ENCODE measurements around the gene CHST13.

The CHST13 gene

GRCh38 chr3:126568776-126569342 lies 44.9 kb downstream of the CHST13 start:
- Histone ChIP-seq H2AK5ac (ENCODE audit: low read length) (no peak overlapping the region), H3K4me3 (ENCODE audit: low read depth, low read length) (no peak overlapping the region), H3K23ac (ENCODE audit: low read length) (no peak overlapping the region), H2BK5ac (ENCODE audit: low read depth, low read length, poor library complexity) (no peak overlapping the region), H3K14ac (ENCODE audit: low read length) (no peak overlapping the region), H3K79me2 (ENCODE audit: control insufficient read depth, insufficient read depth, low read length, poor library complexity) (no peaks in the 10 kb centered on the region), H3K4me1 (ENCODE audit: control insufficient read depth in 1 of 2, insufficient read depth in 2 of 2, low read length in 2 of 2) (no peaks in the 10 kb centered on the region), H3K27me3 (ENCODE audit: insufficient read depth, low read length) (no peaks in the 10 kb centered on the region), H3K79me1 (ENCODE audit: low read length) (no peaks in the 10 kb centered on the region), H3K9me3 (ENCODE audit: insufficient read depth, low read depth, low read length) (no peaks in the 10 kb centered on the region), H2AFZ (ENCODE audit: insufficient read depth, low read length, poor library complexity) (no peak overlapping the region), H4K8ac (ENCODE audit: low read depth, low read length) (no peak overlapping the region), H3K27ac (ENCODE audit: low read depth, low read length) (no peak overlapping the region), H4K91ac (ENCODE audit: low read depth, low read length) (no peak overlapping the region), H3K18ac (ENCODE audit: low read length) (no peak overlapping the region), H2BK120ac (ENCODE audit: insufficient read depth, low read length, poor library complexity) (no peak overlapping the region), H2BK12ac (ENCODE audit: low read length) (no peak overlapping the region), H3K4ac (ENCODE audit: low read depth, low read length) (no peak overlapping the region), H4K12ac (ENCODE audit: low read depth, low read length) (no peak overlapping the region), H3K36me3 (ENCODE audit: control insufficient read depth in 1 of 2, insufficient read depth in 2 of 2, low read length in 2 of 2) (no peaks in the 10 kb centered on the region), H3K4me2 (ENCODE audit: low read length) (no peak overlapping the region), H3K9ac (ENCODE audit: low read length) (no peak overlapping the region)
- DNase-seq: no peak
- WGBS (ENCODE audit: extremely low coverage, insufficient coverage, insufficient read length): no CpG with 5 or more reads among the region's 3 CpGs

DNA sequence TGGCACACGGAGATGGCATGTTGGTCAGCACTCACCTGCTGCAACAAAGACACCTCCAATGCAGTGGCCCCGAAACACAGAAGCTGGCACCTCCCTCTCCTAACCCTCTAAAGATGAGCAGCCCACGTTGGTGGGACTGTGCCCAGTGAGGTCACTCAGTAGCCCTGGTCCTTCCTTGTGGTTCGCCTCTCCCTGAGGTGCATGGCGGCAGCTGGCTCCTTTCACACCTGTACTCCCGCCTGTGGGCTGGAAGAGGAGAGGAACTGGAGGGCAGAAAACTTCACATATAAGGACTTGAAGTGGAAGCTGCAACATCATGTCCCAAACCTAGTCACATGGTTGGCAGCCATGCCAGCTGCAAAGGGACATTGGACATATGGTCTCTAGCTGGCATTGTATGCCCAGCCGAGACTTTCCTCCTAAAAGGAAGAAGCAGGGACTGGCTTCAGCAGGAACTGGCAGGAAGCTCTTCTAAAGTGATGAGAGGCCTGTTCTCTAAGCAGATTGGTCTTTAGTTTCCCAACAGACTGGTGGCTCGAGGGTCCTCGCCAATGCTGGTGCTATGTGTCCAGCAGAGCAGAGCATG lies 45.5 kb downstream of the CHST13 start:
- no peaks in the 10 kb centered on the region for H3K79me1 ChIP-seq (ENCODE audit: low read length)
- H4K12ac ChIP-seq (ENCODE audit: low read depth, low read length): no peak overlapping the region
- H2AFZ ChIP-seq (ENCODE audit: insufficient read depth, low read length, poor library complexity): no peak overlapping the region
- H2BK120ac ChIP-seq (ENCODE audit: insufficient read depth, low read length, poor library complexity): no peak overlapping the region
- H3K27ac ChIP-seq (ENCODE audit: low read depth, low read length): no peak overlapping the region
- H3K4me1 ChIP-seq (ENCODE audit: control insufficient read depth in 1 of 2, insufficient read depth in 2 of 2, low read length in 2 of 2): no peaks in the 10 kb centered on the region
- H3K23ac ChIP-seq (ENCODE audit: low read length): no peak overlapping the region
- H3K18ac ChIP-seq (ENCODE audit: low read length): no peak overlapping the region
- no peak overlapping the region for H3K9ac ChIP-seq (ENCODE audit: low read length)
- no peaks in the 10 kb centered on the region for H3K27me3 ChIP-seq (ENCODE audit: insufficient read depth, low read length)
- H3K14ac ChIP-seq (ENCODE audit: low read length): no peak overlapping the region
- H2BK12ac ChIP-seq (ENCODE audit: low read length): no peak overlapping the region
- no CpG with 5 or more reads among the region's 9 CpGs for WGBS (ENCODE audit: extremely low coverage, insufficient coverage, insufficient read length)
- no peak overlapping the region for H4K8ac ChIP-seq (ENCODE audit: low read depth, low read length)
- H3K4ac ChIP-seq (ENCODE audit: low read depth, low read length): no peak overlapping the region
- H3K79me2 ChIP-seq (ENCODE audit: control insufficient read depth, insufficient read depth, low read length, poor library complexity): no peaks in the 10 kb centered on the region
- no peak overlapping the region for H3K4me2 ChIP-seq (ENCODE audit: low read length)
- H3K36me3 ChIP-seq (ENCODE audit: control insufficient read depth in 1 of 2, insufficient read depth in 2 of 2, low read length in 2 of 2): no peaks in the 10 kb centered on the region
- H2AK5ac ChIP-seq (ENCODE audit: low read length): no peak overlapping the region
- no peaks in the 10 kb centered on the region for H3K9me3 ChIP-seq (ENCODE audit: insufficient read depth, low read depth, low read length)
- no peak overlapping the region for H4K91ac ChIP-seq (ENCODE audit: low read depth, low read length)
- H3K4me3 ChIP-seq (ENCODE audit: low read depth, low read length): no peak overlapping the region
- no peak for DNase-seq
- no peak overlapping the region for H2BK5ac ChIP-seq (ENCODE audit: low read depth, low read length, poor library complexity)

- H2BK120ac ChIP-seq (ENCODE audit: insufficient read depth, low read length, poor library complexity): no peak overlapping the region
- no peaks in the 10 kb centered on the region for H3K4me1 ChIP-seq (ENCODE audit: control insufficient read depth in 1 of 2, insufficient read depth in 2 of 2, low read length in 2 of 2)
- no peak overlapping the region for H4K8ac ChIP-seq (ENCODE audit: low read depth, low read length)
- DNase-seq: no peak
- no peaks in the 10 kb centered on the region for H3K9me3 ChIP-seq (ENCODE audit: insufficient read depth, low read depth, low read length)
- H3K36me3 ChIP-seq (ENCODE audit: control insufficient read depth in 1 of 2, insufficient read depth in 2 of 2, low read length in 2 of 2): no peaks in the 10 kb centered on the region
- no peak overlapping the region for H2BK12ac ChIP-seq (ENCODE audit: low read length)
- no peak overlapping the region for H2AK5ac ChIP-seq (ENCODE audit: low read length)
- H3K18ac ChIP-seq (ENCODE audit: low read length): no peak overlapping the region
- no peak overlapping the region for H3K4ac ChIP-seq (ENCODE audit: low read depth, low read length)
- H3K27ac ChIP-seq (ENCODE audit: low read depth, low read length): no peak overlapping the region
- no peak overlapping the region for H3K9ac ChIP-seq (ENCODE audit: low read length)
- no peak overlapping the region for H3K4me3 ChIP-seq (ENCODE audit: low read depth, low read length)
- no peak overlapping the region for H2BK5ac ChIP-seq (ENCODE audit: low read depth, low read length, poor library complexity)
- no peak overlapping the region for H3K14ac ChIP-seq (ENCODE audit: low read length)
- no peak overlapping the region for H3K4me2 ChIP-seq (ENCODE audit: low read length)
- no CpG with 5 or more reads among the region's 6 CpGs for WGBS (ENCODE audit: extremely low coverage, insufficient coverage, insufficient read length)
- no peak overlapping the region for H2AFZ ChIP-seq (ENCODE audit: insufficient read depth, low read length, poor library complexity)
- no peaks in the 10 kb centered on the region for H3K79me2 ChIP-seq (ENCODE audit: control insufficient read depth, insufficient read depth, low read length, poor library complexity)
- H3K79me1 ChIP-seq (ENCODE audit: low read length): no peaks in the 10 kb centered on the region
- no peak overlapping the region for H4K12ac ChIP-seq (ENCODE audit: low read depth, low read length)
- H3K23ac ChIP-seq (ENCODE audit: low read length): no peak overlapping the region
- H3K27me3 ChIP-seq (ENCODE audit: insufficient read depth, low read length): no peaks in the 10 kb centered on the region
- H4K91ac ChIP-seq (ENCODE audit: low read depth, low read length): no peak overlapping the region
These were observed 46.2 kb downstream of the CHST13 start for GRCh38 chr3:126570103-126570541.

GRCh38 chr3:126571078-126571477 lies 47.1 kb downstream of the CHST13 start:
- Histone ChIP-seq H3K4me3 (ENCODE audit: low read depth, low read length) (no peak overlapping the region), H3K4me1 (ENCODE audit: control insufficient read depth in 1 of 2, insufficient read depth in 2 of 2, low read length in 2 of 2) (no peaks in the 10 kb centered on the region), H3K79me1 (ENCODE audit: low read length) (no peaks in the 10 kb centered on the region), H4K91ac (ENCODE audit: low read depth, low read length) (no peak overlapping the region), H2AK5ac (ENCODE audit: low read length) (no peak overlapping the region), H3K36me3 (ENCODE audit: control insufficient read depth in 1 of 2, insufficient read depth in 2 of 2, low read length in 2 of 2) (no peaks in the 10 kb centered on the region), H4K8ac (ENCODE audit: low read depth, low read length) (no peak overlapping the region), H3K18ac (ENCODE audit: low read length) (no peak overlapping the region), H2BK5ac (ENCODE audit: low read depth, low read length, poor library complexity) (no peak overlapping the region), H3K9me3 (ENCODE audit: insufficient read depth, low read depth, low read length) (no peaks in the 10 kb centered on the region), H3K23ac (ENCODE audit: low read length) (no peak overlapping the region), H3K14ac (ENCODE audit: low read length) (no peak overlapping the region), H3K4me2 (ENCODE audit: low read length) (no peak overlapping the region), H3K4ac (ENCODE audit: low read depth, low read length) (no peak overlapping the region), H3K27ac (ENCODE audit: low read depth, low read length) (no peak overlapping the region), H3K79me2 (ENCODE audit: control insufficient read depth, insufficient read depth, low read length, poor library complexity) (no peaks in the 10 kb centered on the region), H4K12ac (ENCODE audit: low read depth, low read length) (no peak overlapping the region), H3K27me3 (ENCODE audit: insufficient read depth, low read length) (no peaks in the 10 kb centered on the region), H2BK12ac (ENCODE audit: low read length) (no peak overlapping the region), H2AFZ (ENCODE audit: insufficient read depth, low read length, poor library complexity) (no peak overlapping the region), H3K9ac (ENCODE audit: low read length) (no peak overlapping the region), H2BK120ac (ENCODE audit: insufficient read depth, low read length, poor library complexity) (no peak overlapping the region)
- WGBS (ENCODE audit: extremely low coverage, insufficient coverage, insufficient read length): no CpG with 5 or more reads among the region's 7 CpGs
- DNase-seq: no peak

Measured in trophoblast cell (in vitro differentiated cells and primary cell).